ENCODE measurements around the gene FSIP1.

Gene FSIP1

GRCh38 chr15:39728845-39729244, 53.8 kb downstream of the FSIP1 start:
- H3K4me3 ChIP-seq (ENCODE audit: control insufficient read depth, low read depth, low read length) = no peak overlapping the region
- DNase-seq (ENCODE audit: low read depth) = no peak
- TF ChIP-seq CTCF (IDR thresholded peaks at IDR 0.05; ENCODE audit: control insufficient read depth, insufficient read depth, low read depth, low read length, missing control alignments) = no peak

GRCh38 chr15:39721893-39722292, 60.7 kb downstream of the FSIP1 start:
- no peak for TF ChIP-seq CTCF (IDR thresholded peaks at IDR 0.05; ENCODE audit: control insufficient read depth, insufficient read depth, low read depth, low read length, missing control alignments)
- no peak overlapping the region for H3K4me3 ChIP-seq (ENCODE audit: control insufficient read depth, low read depth, low read length)
- DNase-seq (ENCODE audit: low read depth) = no peak

- peak; percentile 87 for DNase-seq (ENCODE audit: low read depth)
- no peak overlapping the region for H3K4me3 ChIP-seq (ENCODE audit: control insufficient read depth, low read depth, low read length)
- TF ChIP-seq CTCF (IDR thresholded peaks at IDR 0.05; ENCODE audit: control insufficient read depth, insufficient read depth, low read depth, low read length, missing control alignments) = no peak
These were observed 61.7 kb downstream of the FSIP1 start for GRCh38 chr15:39720621-39721611.

GRCh38 chr15:39720081-39720480, 62.6 kb downstream of the FSIP1 start:
- TF ChIP-seq CTCF (IDR thresholded peaks at IDR 0.05; ENCODE audit: control insufficient read depth, insufficient read depth, low read depth, low read length, missing control alignments) = no peak
- no peak for DNase-seq (ENCODE audit: low read depth)
- no peak overlapping the region for H3K4me3 ChIP-seq (ENCODE audit: control insufficient read depth, low read depth, low read length)

- no peak for TF ChIP-seq CTCF (IDR thresholded peaks at IDR 0.05; ENCODE audit: control insufficient read depth, insufficient read depth, low read depth, low read length, missing control alignments)
- H3K4me3 ChIP-seq (ENCODE audit: control insufficient read depth, low read depth, low read length) = no peak overlapping the region
- DNase-seq (ENCODE audit: low read depth) = no peak
These were observed 63.5 kb downstream of the FSIP1 start for GRCh38 chr15:39719109-39719508.

GRCh38 chr15:39717134-39717533, 65.5 kb downstream of the FSIP1 start:
- H3K4me3 ChIP-seq (ENCODE audit: control insufficient read depth, low read depth, low read length) = no peak overlapping the region

More at GRCh38 chr15:39717134-39717533, 65.5 kb downstream of the FSIP1 start:
- DNase-seq (ENCODE audit: low read depth) = no peak
- no peak for TF ChIP-seq CTCF (IDR thresholded peaks at IDR 0.05; ENCODE audit: control insufficient read depth, insufficient read depth, low read depth, low read length, missing control alignments)
